ENCODE data around the gene TBC1D20.

DNA sequence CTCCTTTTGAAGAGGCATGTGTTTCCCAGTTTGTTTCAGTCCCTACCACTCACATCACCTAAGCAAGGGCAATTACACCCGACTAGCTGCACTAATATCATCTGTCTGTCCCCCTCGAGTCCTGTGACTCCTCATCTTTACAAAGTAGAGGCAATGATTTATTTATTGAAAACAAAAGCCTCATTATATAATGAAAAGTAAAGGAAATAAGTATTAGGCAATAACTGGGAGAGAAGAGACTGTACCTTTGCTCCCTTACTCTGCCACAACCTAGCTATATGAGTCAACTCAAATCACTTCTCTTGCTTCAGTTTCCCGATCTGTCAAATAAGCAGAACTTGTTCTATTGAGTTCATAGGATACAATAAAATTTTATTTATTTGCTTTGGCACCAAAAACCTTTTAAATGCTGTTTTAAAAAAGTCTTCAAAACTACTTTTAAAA, 42.3 kb upstream of the TBC1D20 start:
- TF ChIP-seq POLR2A (IDR thresholded peaks at IDR 0.05) (no peak), POLR2AphosphoS5 (IDR thresholded peaks at IDR 0.05; ENCODE audit: insufficient read depth in 1 of 2, low read depth in 1 of 2) (no peak)
- TF ChIP-seq, protein P1, sequence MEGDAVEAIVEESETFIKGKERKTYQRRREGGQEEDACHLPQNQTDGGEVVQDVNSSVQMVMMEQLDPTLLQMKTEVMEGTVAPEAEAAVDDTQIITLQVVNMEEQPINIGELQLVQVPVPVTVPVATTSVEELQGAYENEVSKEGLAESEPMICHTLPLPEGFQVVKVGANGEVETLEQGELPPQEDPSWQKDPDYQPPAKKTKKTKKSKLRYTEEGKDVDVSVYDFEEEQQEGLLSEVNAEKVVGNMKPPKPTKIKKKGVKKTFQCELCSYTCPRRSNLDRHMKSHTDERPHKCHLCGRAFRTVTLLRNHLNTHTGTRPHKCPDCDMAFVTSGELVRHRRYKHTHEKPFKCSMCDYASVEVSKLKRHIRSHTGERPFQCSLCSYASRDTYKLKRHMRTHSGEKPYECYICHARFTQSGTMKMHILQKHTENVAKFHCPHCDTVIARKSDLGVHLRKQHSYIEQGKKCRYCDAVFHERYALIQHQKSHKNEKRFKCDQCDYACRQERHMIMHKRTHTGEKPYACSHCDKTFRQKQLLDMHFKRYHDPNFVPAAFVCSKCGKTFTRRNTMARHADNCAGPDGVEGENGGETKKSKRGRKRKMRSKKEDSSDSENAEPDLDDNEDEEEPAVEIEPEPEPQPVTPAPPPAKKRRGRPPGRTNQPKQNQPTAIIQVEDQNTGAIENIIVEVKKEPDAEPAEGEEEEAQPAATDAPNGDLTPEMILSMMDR (IDR thresholded peaks at IDR 0.05): no peak

Measured in vagina (tissue), 2 donors.